DOHH2 (cell line): ENCODE measurements around the gene SPR.

Experiments used
- H3F3A ChIP-seq: fragments of 200-600 bp; sonication (generic), shearing (Covaris generic); 2 replicates; pipeline ENCODE4 v1.6.0; 2016; ENCODE audit warnings: antibody characterized with exemption, mild to moderate bottlenecking; ENCODE audit not compliant: control insufficient read depth, insufficient read depth
- H3K27ac ChIP-seq: fragments of 200-600 bp; sonication (generic); 2 replicates; pipeline ENCODE4 v1.5.1; 2014; ENCODE audit warnings: low read depth, mild to moderate bottlenecking, low read length, moderate library complexity
- H3K27me3 ChIP-seq: fragments of 200-600 bp; sonication (generic); 2 replicates; pipeline ENCODE4 v1.6.1; 2014; ENCODE audit warnings: mild to moderate bottlenecking, low read length, mixed read lengths; ENCODE audit not compliant: control insufficient read depth
- H3K36me3 ChIP-seq: fragments of 200-600 bp; sonication (generic); 2 replicates; pipeline ENCODE4 v1.6.1; 2014; ENCODE audit warnings: mild to moderate bottlenecking, low read length, moderate library complexity, mixed read lengths; ENCODE audit not compliant: control insufficient read depth
- H3K4me1 ChIP-seq: fragments of 200-600 bp; sonication (generic); 2 replicates; pipeline ENCODE4 v1.6.1; 2014; ENCODE audit warnings: mild to moderate bottlenecking, low read length, mixed read lengths; ENCODE audit not compliant: control insufficient read depth
- H3K4me2 ChIP-seq: fragments of 200-600 bp; sonication (generic); 2 replicates; pipeline ENCODE4 v1.6.0; 2014; ENCODE audit warnings: mild to moderate bottlenecking, low read length, moderate library complexity
- H3K4me3 ChIP-seq: fragments of 200-600 bp; sonication (generic); 2 replicates; pipeline ENCODE4 v1.5.1; 2014; ENCODE audit warnings: mild to moderate bottlenecking, low read length, mixed read lengths
- H3K79me2 ChIP-seq: fragments of 200-600 bp; sonication (generic); 2 replicates; pipeline ENCODE4 v1.6.1; 2014; ENCODE audit warnings: mild to moderate bottlenecking, low read length, mixed read lengths; ENCODE audit not compliant: control insufficient read depth
- H3K9me2 ChIP-seq: fragments of 200-600 bp; sonication (generic); replicated peaks from 2 replicates; pipeline ENCODE4 v1.6.1; 2014; ENCODE audit warnings: mild to moderate bottlenecking, low read length, mixed read lengths; ENCODE audit not compliant: control insufficient read depth
- H3K9me3 ChIP-seq: fragments of 200-600 bp; sonication (generic); 2 replicates; pipeline ENCODE4 v1.6.1; 2014; ENCODE audit warnings: antibody characterized with exemption, low read length, mixed read lengths; ENCODE audit not compliant: control insufficient read depth, insufficient read depth
- H4K20me1 ChIP-seq: fragments of 200-600 bp; sonication (generic); 2 replicates; pipeline ENCODE4 v1.6.0; 2014; ENCODE audit warnings: low read depth, mild to moderate bottlenecking, antibody characterized with exemption, low read length, moderate library complexity; ENCODE audit not compliant: control insufficient read depth, insufficient read depth
- EZH2phosphoT487 ChIP-seq: fragments of 200-600 bp; sonication (generic); IDR thresholded peaks from 2 replicates; pipeline ENCODE4 v1.6.1; 2017; ENCODE audit warnings: borderline replicate concordance, mild to moderate bottlenecking, antibody characterized with exemption, low read length, moderate library complexity, mixed read lengths
- TF ChIP-seq, protein P1 (sequence below): fragments of 200-600 bp; sonication (generic); IDR thresholded peaks from one replicate; pipeline ENCODE4 v1.5.1; 2014; ENCODE audit warnings: antibody characterized with exemption, mild to moderate bottlenecking, low read depth, low read length; ENCODE audit not compliant: poor library complexity, severe bottlenecking

The SPR gene

DNA sequence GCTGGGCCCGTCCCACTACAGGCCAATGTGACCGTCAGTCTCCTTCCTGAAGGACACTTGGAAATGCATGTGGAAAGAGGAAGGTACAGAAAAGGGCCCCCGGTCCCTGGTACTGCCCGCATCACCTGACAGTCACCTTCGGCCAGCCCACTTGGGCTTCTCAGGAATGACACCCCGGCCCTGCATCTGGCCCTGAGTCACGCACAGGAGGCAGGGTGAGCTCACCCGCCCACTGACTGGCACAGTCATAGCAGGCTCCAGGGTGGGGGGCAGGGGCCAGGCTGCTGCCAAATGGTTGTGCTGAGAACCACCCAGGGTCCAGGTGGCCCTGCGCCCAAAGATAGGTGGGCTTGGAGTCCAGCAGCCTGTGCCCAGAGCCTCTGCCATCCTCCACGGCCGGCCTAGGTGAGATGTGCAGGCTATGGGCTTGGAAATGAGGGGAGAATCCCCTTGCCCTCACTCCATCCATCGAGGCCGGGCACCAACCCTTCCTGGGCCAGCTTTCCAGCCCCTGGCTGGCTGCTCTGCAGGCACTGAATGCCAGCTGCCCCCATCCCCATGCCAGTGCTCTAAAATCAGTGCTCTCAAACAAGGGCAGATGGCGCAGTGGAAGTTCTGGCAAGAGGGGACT is 44.2 kb downstream of the SPR start:
- H3K4me1 ChIP-seq = no peaks in the 10 kb centered on the region
- H3K27ac ChIP-seq = no peak overlapping the region
- H3K4me2 ChIP-seq = no peak overlapping the region
- no peaks in the 10 kb centered on the region for H3F3A ChIP-seq
- TF ChIP-seq EZH2phosphoT487 = no peak
- TF ChIP-seq, protein P1, sequence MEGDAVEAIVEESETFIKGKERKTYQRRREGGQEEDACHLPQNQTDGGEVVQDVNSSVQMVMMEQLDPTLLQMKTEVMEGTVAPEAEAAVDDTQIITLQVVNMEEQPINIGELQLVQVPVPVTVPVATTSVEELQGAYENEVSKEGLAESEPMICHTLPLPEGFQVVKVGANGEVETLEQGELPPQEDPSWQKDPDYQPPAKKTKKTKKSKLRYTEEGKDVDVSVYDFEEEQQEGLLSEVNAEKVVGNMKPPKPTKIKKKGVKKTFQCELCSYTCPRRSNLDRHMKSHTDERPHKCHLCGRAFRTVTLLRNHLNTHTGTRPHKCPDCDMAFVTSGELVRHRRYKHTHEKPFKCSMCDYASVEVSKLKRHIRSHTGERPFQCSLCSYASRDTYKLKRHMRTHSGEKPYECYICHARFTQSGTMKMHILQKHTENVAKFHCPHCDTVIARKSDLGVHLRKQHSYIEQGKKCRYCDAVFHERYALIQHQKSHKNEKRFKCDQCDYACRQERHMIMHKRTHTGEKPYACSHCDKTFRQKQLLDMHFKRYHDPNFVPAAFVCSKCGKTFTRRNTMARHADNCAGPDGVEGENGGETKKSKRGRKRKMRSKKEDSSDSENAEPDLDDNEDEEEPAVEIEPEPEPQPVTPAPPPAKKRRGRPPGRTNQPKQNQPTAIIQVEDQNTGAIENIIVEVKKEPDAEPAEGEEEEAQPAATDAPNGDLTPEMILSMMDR = no peak
- H3K9me3 ChIP-seq = no peaks in the 10 kb centered on the region
- H3K79me2 ChIP-seq = no peaks in the 10 kb centered on the region
- H3K36me3 ChIP-seq = no peaks in the 10 kb centered on the region
- no peak overlapping the region for H3K4me3 ChIP-seq
- peaks cover 42% of the 10 kb centered on the region for H3K27me3 ChIP-seq
- H3K9me2 ChIP-seq = no peaks in the 10 kb centered on the region
- no peaks in the 10 kb centered on the region for H4K20me1 ChIP-seq

DNA sequence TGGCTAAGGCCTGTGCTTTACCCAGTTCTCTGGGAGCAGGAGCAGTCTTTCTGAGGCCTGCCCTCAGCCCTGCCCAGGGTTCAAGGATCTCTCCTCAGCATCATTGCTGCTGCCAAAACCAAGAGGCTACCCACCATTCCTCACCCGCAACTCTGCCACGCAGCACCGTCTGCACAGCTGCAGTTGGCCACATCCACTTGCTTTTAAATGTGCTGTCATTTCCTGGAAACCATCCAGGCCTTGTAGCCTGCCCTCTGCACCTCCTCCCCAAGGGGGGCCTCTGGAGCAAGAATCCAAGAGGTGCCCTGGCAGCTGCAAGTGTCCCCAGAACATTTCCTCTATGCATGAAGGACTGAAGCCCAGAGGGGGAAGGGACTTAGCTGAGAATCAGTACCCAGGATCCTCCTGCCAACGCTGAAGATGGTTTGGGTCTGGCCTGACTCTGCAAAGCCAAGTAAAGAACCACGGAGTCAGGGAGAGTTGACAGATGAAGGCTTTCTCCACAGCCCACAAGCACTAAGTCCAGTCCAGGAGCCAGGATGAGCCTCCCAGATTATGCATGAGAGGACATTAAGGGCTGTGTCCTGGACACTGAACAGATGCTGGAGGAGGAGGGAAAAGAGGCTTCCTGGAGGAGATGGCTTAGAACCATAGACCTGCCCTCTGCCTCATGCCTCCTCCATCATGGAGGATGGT is 45.0 kb downstream of the SPR start:
- H3K4me2 ChIP-seq = no peak overlapping the region

DNA sequence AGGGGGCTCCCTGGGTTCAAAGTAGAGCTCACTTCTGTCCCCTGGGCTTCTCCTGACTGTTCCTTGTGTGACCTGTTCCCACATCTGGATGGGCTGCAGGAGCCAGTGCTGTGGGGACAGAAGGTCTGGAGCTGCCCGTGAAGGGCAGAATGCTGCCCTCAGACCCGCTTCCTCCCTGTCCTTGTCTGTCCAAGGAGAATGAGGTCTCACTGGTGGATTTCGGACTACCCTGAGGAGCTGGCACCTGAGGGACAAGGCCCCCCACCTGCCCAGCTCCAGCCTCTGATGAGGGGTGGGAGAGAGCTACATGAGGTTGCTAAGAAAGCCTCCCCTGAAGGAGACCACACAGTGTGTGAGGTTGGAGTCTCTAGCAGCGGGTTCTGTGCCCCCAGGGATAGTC is 45.6 kb downstream of the SPR start:
- Histone ChIP-seq H3K9me2 (no peaks in the 10 kb centered on the region), H3K4me2 (no peak overlapping the region), H3K27ac (no peak overlapping the region), H4K20me1 (no peaks in the 10 kb centered on the region), H3K79me2 (no peaks in the 10 kb centered on the region), H3K36me3 (no peaks in the 10 kb centered on the region), H3K9me3 (no peaks in the 10 kb centered on the region), H3K27me3 (peaks cover 28% of the 10 kb centered on the region), H3K4me1 (no peaks in the 10 kb centered on the region), H3F3A (no peaks in the 10 kb centered on the region), H3K4me3 (no peak overlapping the region)
- TF ChIP-seq, protein P1 = no peak
- TF ChIP-seq EZH2phosphoT487 = no peak

More for the DNA sequence above, 45.0 kb downstream of the SPR start:
- H3K4me1 ChIP-seq = no peaks in the 10 kb centered on the region
- no peaks in the 10 kb centered on the region for H4K20me1 ChIP-seq
- no peaks in the 10 kb centered on the region for H3K9me2 ChIP-seq
- H3K27ac ChIP-seq = no peak overlapping the region
- peaks cover 34% of the 10 kb centered on the region for H3K27me3 ChIP-seq
- H3K79me2 ChIP-seq = no peaks in the 10 kb centered on the region
- no peak for TF ChIP-seq EZH2phosphoT487
- TF ChIP-seq, protein P1 = no peak
- H3F3A ChIP-seq = no peaks in the 10 kb centered on the region
- H3K36me3 ChIP-seq = no peaks in the 10 kb centered on the region
- H3K9me3 ChIP-seq = no peaks in the 10 kb centered on the region
- no peak overlapping the region for H3K4me3 ChIP-seq
